Thymus (tissue), 14 donors: ENCODE measurements around the gene PPL. TPM values are rescaled to one million over a fixed set of nuclear protein-coding genes. Genes with fewer than 3 reads are reported as not detected.
A peak's percentile ranks its signal among the peaks of the same experiment; 100 is the strongest.

Experiments used
- DNase-seq, 9 donors: peaks; one replicate each; pipeline ENCODE4 v3.0.0-alpha.2; 2013; ENCODE audit warnings: low spot score in 9 of 9, low read depth in 6 of 9, missing footprints in 1 of 9
- H3K27ac ChIP-seq, 2 donors: one replicate each; pipeline ENCODE4 v1.5.1; 2013; ENCODE audit warnings: control low read depth in 1 of 2, low read depth in 1 of 2, low read length in 1 of 2, mild to moderate bottlenecking in 1 of 2, moderate library complexity in 1 of 2
- H3K27me3 ChIP-seq, 2 donors: one replicate each; pipeline ENCODE4 v1.5.1; 2013; ENCODE audit warnings: low read length in 1 of 2; ENCODE audit not compliant: control insufficient read depth in 2 of 2, insufficient read depth in 1 of 2
- H3K36me3 ChIP-seq, 2 donors: one replicate each; pipeline ENCODE4 v1.5.1; 2013; ENCODE audit warnings: low read length in 1 of 2, mild to moderate bottlenecking in 1 of 2, moderate library complexity in 1 of 2; ENCODE audit not compliant: control insufficient read depth in 2 of 2, insufficient read depth in 2 of 2
- H3K4me1 ChIP-seq, 2 donors: one replicate each; pipeline ENCODE4 v1.5.1; 2013; ENCODE audit warnings: low read length in 2 of 2; ENCODE audit not compliant: control insufficient read depth in 2 of 2, insufficient read depth in 2 of 2
- H3K4me3 ChIP-seq, 2 donors: one replicate each; pipeline ENCODE4 v1.5.1; 2013; ENCODE audit warnings: low read length in 2 of 2, control low read depth in 1 of 2, mild to moderate bottlenecking in 1 of 2
- H3K9me3 ChIP-seq, 2 donors: one replicate each; pipeline ENCODE4 v1.5.1; 2013; ENCODE audit warnings: low read length in 1 of 2, mild to moderate bottlenecking in 1 of 2; ENCODE audit not compliant: control insufficient read depth in 2 of 2, insufficient read depth in 1 of 2
- WGBS: extraction: QIAGEN DNeasy Blood & Tissue Kit; methylation state at CpG from one replicate; pipeline ENCODE4 v1.1.7; 2013; 5-methylcytosine and 5-hydroxymethylcytosine counted together
- long read RNA-seq, 10 donors: transcript quantifications; one replicate each; lab custom pipeline, GENCODE V29; 2026
- polyA plus RNA-seq: library from polyadenylated mRNA; stranded (reverse); fragments of 200-250 nt; gene quantifications from one replicate; pipeline ENCODE4 v1.2.3, GENCODE V29; 2013
- total RNA-seq: library from RNA; stranded (reverse); fragments of 120-200 nt; gene quantifications from one replicate; pipeline ENCODE4 v1.2.4, GENCODE V29; 2013
- donor health status: healthy.

The PPL gene
- total RNA-seq (3.7 TPM), polyA plus RNA-seq (14.3 TPM)
- long read RNA-seq, donor 1 = 0 reads
- long read RNA-seq, donor 2 = 0 reads
- long read RNA-seq, donor 3 = 0 reads
- long read RNA-seq, donor 4 = 0 reads
- long read RNA-seq, donor 5 = 0 reads
- long read RNA-seq, donor 6, full-length matches to known transcripts = 2 of 2 reads
- long read RNA-seq, donor 6, partial matches to known transcripts = 0 of 2 reads
- long read RNA-seq, donor 6, other reads (novel, unspliced or antisense) = 0 of 2 reads
- long read RNA-seq, donor 7 = 0 reads
- long read RNA-seq, donor 8 = 0 reads
- long read RNA-seq, donor 9 = 0 reads
- long read RNA-seq, donor 10 = 0 reads

DNA sequence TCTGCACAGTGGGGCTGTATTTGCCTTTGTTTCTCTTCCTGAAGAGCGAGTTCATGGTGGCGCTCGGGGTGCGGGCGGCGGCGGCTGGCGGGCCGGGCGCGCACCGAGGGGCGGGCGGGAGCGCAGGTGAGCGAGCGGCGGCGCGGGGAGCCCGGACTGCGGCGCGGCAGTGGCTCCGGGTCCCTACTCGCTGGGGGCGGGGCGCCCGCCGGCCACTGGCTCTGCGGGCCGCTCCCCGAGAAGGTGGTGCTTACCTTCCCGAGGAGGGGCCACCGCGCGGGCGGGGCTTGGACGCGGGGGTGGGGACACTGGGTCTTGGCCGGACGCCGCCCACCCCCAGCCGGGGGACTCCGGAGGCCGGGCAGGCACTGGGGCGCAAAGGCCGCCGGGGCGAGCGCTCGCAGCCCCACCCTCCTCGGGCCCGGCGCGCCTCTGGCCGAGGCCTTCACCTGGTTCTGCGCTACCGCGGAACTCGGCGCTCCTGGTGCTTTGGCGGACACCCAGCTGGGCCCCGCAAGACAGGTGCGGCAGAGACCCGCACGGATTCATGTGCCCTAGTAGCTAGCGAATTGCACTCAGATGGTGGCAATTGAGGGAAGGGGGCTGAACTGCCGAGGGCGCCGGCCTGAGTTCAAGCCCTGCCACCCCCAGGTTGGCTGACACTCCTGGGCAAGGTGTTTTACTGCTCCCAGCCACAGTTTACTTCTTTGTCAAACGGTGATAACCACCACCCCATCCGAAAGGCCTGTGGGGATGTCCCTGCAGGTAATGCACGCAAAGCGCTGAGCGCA, at the start of gene PPL:
TSS of gene PPL (minus strand) at position 158 of the 791 bp plus-strand sequence. CDS start at position 55, 103 bp downstream.
- no peaks in the 10 kb centered on the region for H3K36me3 ChIP-seq
- DNase-seq = no peak
- peak within 1 kb of the TSS in 1 of 2 donors; percentile 60 for H3K27ac ChIP-seq
- peaks cover 2 to 5% of the 10 kb centered on the region in 2 donors for H3K4me1 ChIP-seq
- WGBS = 10% methylated on average over 76 of the region's 76 CpGs
- H3K27me3 ChIP-seq = peaks cover 39 to 77% of the 10 kb centered on the region in 2 donors
- no peaks in the 10 kb centered on the region for H3K9me3 ChIP-seq
- peak within 1 kb of the TSS in 1 of 2 donors; percentile 39 for H3K4me3 ChIP-seq

GRCh38 chr16:4984174-4984990, 47.4 kb upstream of the PPL start:
- Histone ChIP-seq H3K27me3 (peaks cover 18 to 48% of the 10 kb centered on the region in 2 donors), H3K27ac (no peak overlapping the region), H3K4me3 (no peak overlapping the region), H3K36me3 (no peaks in the 10 kb centered on the region), H3K4me1 (no peaks in the 10 kb centered on the region), H3K9me3 (peaks cover 0 to 8% of the 10 kb centered on the region in 2 donors)
- no peak for DNase-seq
- WGBS = 84% methylated on average over 5 of the region's 5 CpGs

DNA sequence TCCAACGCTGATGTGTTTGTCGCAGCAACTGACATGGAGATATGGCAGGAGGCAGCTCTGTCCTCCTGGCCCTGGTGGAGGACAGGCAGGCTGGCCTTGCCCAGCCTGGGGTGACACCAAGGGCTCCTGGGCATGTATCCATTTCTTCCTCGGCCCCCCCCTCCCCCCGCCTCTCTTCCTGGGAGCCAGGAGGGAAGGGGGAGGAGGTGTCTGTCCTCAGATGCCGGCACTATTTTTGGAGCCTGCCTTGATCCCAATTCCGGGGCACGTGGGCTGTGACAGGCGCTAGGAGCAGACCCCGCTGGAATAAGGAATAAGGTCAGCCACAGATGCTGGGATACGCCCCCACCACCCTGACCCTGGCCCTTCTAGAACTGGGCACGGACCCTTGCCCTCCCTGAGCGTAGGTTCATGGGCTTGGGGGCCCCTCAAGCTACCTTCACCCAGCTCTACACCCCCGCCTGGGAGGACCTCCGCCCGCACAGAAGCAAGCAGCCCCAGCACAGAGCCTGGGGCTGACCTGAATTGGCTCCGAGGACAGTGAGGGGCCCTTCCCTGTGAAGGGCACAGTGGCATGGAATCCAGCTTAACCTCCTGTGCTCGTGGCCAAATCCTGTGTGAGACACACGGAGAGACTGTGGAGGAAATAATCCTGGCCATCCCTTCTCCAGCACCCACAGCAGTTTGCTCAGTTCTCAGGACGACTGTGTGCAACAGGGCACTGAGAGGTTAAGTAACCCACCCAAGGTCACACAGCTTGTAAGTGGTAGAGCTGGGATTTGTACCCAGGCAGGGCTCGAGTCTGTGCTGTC, 45.3 kb upstream of the PPL start:
- H3K36me3 ChIP-seq = no peaks in the 10 kb centered on the region
- DNase-seq = no peak
- no peak overlapping the region for H3K4me3 ChIP-seq
- no peaks in the 10 kb centered on the region for H3K4me1 ChIP-seq
- no peaks in the 10 kb centered on the region for H3K9me3 ChIP-seq
- peaks cover 3 to 26% of the 10 kb centered on the region in 2 donors for H3K27me3 ChIP-seq
- 73% methylated on average over 20 of the region's 20 CpGs for WGBS
- H3K27ac ChIP-seq = no peak overlapping the region

DNA sequence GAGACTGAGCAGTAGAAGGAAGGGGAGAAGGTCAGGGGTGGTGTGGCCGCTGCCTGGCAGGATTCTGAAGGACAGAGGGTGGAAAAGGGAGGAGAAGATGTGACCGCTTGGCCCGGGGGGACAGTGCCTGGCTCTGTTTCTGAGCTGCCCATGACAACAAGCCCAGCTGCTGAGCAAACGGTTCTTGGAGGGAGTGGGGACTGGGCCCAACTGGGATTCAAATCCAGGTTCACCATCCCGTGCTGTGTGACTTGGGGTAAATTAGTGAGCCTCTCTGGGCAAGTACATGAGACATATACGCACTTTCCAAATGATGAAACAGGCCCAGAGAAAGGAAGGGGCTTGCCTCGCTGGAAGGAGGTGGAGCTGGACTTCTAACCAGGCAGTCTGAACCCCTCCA, 44.5 kb upstream of the PPL start:
- Histone ChIP-seq H3K4me1 (no peaks in the 10 kb centered on the region), H3K27me3 (peaks cover 2 to 20% of the 10 kb centered on the region in 2 donors), H3K27ac (no peak overlapping the region), H3K4me3 (no peak overlapping the region), H3K9me3 (peaks cover 0 to 4% of the 10 kb centered on the region in 2 donors), H3K36me3 (no peaks in the 10 kb centered on the region)
- WGBS = 91% methylated on average over 7 of the region's 7 CpGs
- no peak for DNase-seq

DNA sequence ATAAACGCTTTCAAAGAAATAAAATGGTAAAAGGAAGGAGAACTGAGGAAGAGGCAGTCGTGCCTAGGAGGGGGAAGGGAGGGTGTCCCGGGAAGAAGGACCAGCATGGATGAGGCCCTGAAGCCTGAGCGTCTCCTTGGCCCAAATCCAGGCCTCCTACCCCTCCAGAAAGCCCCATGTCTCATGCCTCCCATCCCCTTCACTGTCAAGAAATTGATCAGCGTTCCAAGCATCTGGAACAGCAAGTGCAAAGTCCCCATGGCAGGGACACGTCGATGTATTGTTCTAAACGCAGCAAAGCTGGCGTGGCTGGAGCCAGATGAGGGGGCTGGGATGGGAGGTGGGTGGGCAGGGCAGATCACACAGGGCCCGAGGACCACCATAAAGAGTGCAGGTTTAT, 43.7 kb upstream of the PPL start:
- Histone ChIP-seq H3K36me3 (no peaks in the 10 kb centered on the region), H3K27me3 (peaks cover 0 to 12% of the 10 kb centered on the region in 2 donors), H3K9me3 (peaks cover 0 to 7% of the 10 kb centered on the region in 2 donors), H3K4me3 (no peak overlapping the region), H3K27ac (no peak overlapping the region), H3K4me1 (no peaks in the 10 kb centered on the region)
- no peak for DNase-seq
- WGBS = 88% methylated on average over 10 of the region's 10 CpGs

GRCh38 chr16:4979736-4980660, 43.0 kb upstream of the PPL start:
- no peak for DNase-seq
- Histone ChIP-seq H3K36me3 (no peaks in the 10 kb centered on the region), H3K27ac (no peak overlapping the region), H3K4me1 (no peaks in the 10 kb centered on the region), H3K4me3 (no peak overlapping the region), H3K27me3 (peaks cover 0 to 8% of the 10 kb centered on the region in 2 donors), H3K9me3 (peaks cover 0 to 7% of the 10 kb centered on the region in 2 donors)
- WGBS = 75% methylated on average over 25 of the region's 25 CpGs

DNA sequence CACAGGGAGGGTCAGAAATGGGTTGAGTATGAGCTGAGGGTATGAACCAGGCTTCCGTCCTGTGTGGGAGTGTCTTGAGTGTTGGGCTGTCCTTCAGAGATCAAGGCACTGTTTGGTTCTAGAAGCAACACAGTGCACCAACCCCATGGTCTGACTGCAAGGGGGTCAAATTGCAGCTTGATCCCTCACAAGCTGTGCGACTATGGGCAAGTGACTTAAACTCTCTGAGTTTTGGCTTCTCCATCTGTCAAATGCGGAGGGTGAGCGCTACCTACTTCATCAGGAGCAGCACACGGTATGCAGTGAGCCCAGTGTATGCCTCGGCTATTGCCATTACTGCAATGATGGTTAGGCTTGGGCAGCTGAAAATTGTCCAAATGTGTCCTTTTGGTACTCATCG, 42.2 kb upstream of the PPL start:
- H3K27me3 ChIP-seq = peaks cover 0 to 8% of the 10 kb centered on the region in 2 donors
- H3K4me1 ChIP-seq = no peaks in the 10 kb centered on the region
- 95% methylated on average over 7 of the region's 7 CpGs for WGBS
- no peak overlapping the region for H3K4me3 ChIP-seq
- DNase-seq = no peak
- H3K9me3 ChIP-seq = peaks cover 0 to 7% of the 10 kb centered on the region in 2 donors
- no peak overlapping the region for H3K27ac ChIP-seq
- no peaks in the 10 kb centered on the region for H3K36me3 ChIP-seq
